Fibroblast of the aortic adventitia (primary cell): Measurements from ENCODE around the gene ARL17B. TPM values are rescaled to one million over a fixed set of nuclear protein-coding genes. Genes with fewer than 3 reads are reported as not detected.
"Not testable (repeated sequence)": the region's sequence is repeated elsewhere in the genome, so short reads cannot be mapped to it uniquely, and the experiment has no call there.

ENCODE experiments used
- DNase-seq: peaks from one replicate; pipeline ENCODE4 v3.0.0-alpha.2; 2010; ENCODE audit warnings: low read depth
- H3K4me3 ChIP-seq: 2 replicates; pipeline ENCODE4 v1.5.1; 2011; ENCODE audit warnings: low read depth, mild to moderate bottlenecking, control low read depth, low read length, moderate library complexity
- total RNA-seq: library from RNA; depleted of rRNA; stranded (reverse); fragments of >200 nt; gene quantifications from 2 replicates; pipeline ENCODE4 v1.2.3, GENCODE V29; 2012; ENCODE audit warnings: low replicate concordance
- TF ChIP-seq, protein P1 (sequence below): IDR thresholded peaks from 2 replicates; pipeline ENCODE4 v1.5.1; 2011; ENCODE audit warnings: mild to moderate bottlenecking, low read length, control low read depth, inconsistent platforms; ENCODE audit not compliant: insufficient read depth

ARL17B gene
- total RNA-seq, 1 donor, result 11.6 TPM

DNA sequence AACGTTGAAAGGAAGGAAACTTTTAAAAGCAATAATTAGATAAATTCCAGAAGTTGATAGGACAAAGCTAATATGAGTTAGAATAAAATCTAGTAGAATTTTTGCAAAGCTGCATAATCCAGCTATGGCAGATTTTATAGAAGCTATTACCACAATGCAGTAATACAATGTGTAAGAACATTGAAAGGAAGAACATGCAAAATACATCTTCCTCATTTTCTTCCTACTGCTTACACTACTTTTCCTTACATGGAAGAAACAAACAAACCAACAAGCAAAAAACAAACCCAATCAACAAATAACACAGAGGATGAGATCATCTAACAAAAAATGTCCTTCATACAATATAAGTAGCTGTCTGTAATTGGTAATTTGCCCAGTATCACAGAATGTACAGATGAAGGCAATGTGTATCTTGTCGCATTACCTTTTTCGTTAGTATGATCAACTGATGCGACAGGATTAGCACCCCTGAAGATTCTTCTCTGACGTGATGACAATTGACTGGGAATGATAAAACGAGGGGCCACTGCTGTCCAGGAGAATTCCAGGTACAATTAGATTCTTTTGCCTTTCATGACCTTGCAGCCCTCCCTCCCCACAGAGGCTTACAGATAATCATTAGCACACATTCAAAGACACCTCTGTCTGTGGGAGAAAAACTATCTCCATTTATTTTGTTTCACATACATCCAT lies 87.9 kb downstream of the ARL17B start:
- TF ChIP-seq, protein P1, sequence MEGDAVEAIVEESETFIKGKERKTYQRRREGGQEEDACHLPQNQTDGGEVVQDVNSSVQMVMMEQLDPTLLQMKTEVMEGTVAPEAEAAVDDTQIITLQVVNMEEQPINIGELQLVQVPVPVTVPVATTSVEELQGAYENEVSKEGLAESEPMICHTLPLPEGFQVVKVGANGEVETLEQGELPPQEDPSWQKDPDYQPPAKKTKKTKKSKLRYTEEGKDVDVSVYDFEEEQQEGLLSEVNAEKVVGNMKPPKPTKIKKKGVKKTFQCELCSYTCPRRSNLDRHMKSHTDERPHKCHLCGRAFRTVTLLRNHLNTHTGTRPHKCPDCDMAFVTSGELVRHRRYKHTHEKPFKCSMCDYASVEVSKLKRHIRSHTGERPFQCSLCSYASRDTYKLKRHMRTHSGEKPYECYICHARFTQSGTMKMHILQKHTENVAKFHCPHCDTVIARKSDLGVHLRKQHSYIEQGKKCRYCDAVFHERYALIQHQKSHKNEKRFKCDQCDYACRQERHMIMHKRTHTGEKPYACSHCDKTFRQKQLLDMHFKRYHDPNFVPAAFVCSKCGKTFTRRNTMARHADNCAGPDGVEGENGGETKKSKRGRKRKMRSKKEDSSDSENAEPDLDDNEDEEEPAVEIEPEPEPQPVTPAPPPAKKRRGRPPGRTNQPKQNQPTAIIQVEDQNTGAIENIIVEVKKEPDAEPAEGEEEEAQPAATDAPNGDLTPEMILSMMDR, result no peak
- DNase-seq, result no peak
- H3K4me3 ChIP-seq, result no peak overlapping the region

DNA sequence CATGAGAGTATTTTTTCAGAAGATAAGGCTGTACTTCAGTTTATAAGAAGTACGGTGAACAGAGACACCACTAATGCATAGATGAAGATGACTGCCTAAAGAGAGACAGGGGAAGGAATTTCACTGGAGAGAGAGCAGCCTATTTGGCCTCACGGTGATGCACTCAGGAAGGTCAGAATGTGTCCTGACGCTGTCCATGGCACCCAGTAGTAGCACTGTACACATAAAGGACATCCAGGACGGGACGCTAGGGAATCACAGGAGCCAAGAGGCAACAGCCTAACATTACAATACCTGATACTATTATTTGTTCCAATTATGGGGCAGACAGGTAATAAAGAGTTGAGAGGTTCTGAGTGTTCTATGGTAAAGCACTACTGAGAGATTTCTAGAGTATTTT lies 91.5 kb downstream of the ARL17B start:
- no peak for DNase-seq
- no peak overlapping the region for H3K4me3 ChIP-seq
- TF ChIP-seq, protein P1, result no peak

DNA sequence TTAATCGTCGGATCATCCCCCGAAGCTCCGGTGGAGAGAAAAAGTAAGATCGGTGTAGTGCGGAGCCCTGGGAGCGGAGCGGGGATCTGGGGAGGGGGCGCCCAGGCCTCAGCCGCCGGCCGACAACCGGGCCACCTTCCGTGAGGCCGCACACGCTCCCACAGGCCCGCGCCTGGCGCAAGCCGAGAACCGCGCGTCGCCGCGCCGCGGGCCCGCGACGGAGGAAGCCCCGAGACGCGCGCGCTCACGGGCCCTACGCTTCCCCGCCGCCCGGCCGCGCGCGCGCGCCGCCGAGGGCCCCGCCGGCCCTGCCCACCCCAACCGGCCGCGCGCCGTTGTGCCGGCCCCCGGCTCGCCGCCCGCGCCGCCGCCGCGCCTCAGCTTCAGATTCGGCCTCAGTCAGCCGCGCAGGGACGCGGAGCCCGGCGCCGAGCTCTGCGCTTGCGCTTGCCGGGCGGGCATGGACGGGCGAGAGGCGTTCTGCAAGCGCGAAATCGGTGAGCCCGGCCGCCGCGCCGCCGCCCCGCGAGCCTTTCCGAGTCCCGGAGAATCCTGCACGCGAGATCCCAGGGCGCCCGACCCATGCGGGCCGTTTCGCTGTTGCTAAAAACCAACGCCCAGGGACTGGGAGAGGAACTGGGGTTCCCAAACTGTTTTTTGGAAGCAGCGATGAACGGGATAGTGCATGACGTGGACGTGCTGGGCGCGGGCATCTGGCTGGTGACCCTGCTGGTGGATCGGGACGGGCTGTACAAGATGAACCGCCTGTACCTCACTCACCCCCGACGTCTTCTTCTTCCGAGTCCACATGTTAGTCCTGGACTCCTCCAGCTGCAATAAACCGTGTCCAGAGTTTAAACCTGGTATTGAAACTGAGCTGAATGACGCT lies 94.7 kb downstream of the ARL17B start:
- TF ChIP-seq, protein P1, result no peak
- peak; percentile 78 for DNase-seq
- H3K4me3 ChIP-seq, result peak overlapping the region; percentile 79

DNA sequence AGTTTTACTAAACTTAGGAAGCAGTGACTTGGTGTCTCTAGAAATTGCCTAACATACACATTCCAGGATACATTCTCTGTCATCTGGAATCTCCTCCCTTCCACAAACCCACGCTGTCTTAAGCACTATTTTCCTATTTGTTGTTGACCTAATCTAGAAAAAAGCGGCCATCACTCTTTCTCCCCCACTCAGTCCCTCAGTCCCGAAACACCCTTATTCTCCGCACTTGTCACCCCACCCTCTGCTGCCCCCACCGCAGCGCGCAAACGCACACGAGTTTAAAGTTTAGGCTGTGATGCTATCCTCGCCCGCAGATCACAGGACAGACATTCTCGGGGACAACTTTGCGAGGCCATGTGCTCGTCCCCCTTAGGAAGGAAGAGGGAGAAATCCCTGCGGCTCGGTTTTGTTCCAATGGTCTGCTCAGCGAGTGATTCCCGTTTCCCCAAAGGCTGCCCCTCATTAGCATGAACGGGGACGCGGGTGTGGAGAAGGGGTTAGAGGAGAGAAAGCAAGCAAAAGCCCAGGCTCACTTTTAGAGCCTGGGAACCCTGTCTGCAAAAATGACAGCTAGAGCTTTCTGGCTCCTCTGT lies 95.4 kb downstream of the ARL17B start:
- DNase-seq, result peak; percentile 32
- peak overlapping the region; percentile 46 for H3K4me3 ChIP-seq

DNA sequence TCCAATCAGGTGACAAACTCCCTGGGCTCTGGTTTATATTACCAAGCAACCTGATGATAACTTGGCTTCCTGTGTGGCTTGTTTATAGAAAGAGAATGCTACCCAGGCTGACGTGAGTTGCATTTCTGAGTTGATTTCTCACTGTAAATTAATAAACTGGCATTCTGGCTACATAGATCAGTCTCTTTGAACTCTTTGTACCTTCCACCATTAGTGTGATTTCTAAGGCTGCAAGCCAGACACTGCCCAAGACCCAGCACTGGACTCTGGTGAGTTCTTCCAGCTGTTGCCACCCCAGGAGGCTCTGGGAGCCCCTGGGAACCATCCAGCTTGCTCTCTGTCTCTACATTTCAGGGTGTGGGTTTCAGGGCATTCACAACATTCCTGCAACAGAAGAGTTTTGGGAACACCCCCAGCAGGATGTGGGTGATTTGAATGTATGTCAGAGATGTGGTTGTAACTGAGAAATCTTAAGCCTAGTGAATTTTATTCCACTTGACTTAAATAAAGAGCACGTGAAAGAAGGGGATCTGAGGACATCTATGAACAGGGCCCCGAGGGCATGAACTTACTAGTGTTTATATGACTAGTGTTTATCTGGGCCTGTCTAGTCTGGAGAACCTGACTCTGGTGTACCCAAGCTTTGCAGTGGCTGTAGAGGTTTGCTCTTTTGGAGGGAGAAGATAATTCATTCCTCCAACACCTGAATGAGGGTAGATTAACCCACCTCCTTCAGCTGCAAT lies 96.9 kb downstream of the ARL17B start:
- no peak overlapping the region for H3K4me3 ChIP-seq
- DNase-seq, result peak; percentile 71
- TF ChIP-seq, protein P1, result no peak

DNA sequence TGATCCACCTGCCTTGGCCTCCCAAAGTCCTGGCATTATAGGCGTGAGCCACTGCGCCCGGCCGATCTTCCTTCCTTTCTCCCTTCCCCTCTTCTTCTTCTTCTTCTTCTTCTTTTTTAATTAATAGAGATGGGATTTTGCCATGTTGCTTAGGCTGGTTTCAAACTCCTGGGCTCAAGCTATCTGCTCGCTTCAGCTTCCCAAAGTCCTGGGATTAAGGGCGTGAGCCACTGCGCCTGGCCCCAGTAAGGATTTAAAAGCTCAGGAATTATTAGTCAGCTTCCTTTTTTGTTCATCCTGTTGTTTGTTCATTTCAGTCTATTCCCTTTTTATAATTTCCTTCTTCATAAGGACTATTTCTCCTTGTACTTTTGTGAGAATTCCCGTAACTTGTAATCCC lies 99.3 kb downstream of the ARL17B start:
- no peak for DNase-seq
- H3K4me3 ChIP-seq, result no peak overlapping the region
- TF ChIP-seq, protein P1, result no peak

DNA sequence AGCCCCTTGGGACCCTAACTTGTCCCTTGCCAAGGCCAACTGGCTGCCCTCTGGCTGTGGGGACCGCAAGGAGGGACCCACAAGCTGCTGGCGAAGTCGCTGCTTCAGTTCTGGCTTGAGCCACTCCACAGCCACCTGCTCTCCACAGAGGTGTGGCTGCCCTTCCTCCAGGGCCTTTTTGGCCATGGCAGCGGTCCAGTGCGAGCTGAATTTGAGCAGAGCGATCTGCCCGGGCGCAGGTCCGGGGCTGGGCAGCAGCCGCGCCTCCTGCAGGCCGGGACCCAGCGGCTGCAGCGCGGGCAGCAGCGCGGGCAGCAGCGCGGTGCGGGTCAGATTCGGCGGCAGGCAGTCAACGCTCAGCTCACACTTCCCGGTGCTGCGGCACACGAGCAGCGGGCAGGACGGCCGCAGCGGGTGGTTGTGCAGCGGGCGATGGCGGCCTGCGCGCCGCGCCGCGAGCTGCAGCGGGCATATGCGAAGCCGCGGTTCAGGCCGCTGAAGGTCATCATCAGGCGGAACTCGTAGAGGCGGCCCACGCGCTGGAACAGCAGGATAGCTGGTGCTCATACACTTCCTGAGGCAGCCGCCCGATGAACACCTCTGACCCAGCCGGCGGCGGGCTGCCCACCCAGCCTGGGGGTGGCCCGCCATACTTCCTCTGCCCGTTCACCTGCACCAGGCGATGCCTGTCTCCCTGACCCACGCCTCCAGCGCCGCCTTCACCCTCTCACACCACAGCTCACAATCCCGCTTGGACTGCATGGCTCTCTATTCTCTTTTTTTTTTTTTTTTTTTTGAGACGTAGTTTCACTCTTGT lies 101.5 kb downstream of the ARL17B start:
- peak overlapping the region; percentile 33 for H3K4me3 ChIP-seq
- not testable (repeated sequence) for DNase-seq

DNA sequence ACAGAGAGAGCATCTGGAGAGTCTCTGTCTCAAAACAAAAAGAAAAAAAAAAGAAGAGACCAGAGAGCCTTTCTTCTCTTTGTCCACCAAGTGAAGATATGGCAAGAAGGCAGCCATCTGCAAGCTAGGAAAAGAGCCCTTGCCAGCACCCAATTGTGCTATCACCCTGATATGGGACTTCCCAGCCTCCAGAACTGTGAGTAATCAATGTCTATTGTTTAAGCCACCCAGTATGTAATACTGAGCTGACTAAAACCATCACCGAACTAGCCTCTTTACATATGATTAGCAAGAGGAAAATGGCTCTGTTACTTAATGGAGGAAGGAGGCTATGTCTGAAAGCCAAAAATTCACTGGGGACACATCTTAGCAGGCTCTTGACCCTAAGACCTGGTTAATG lies 105.2 kb downstream of the ARL17B start:
- not testable (repeated sequence) for H3K4me3 ChIP-seq, DNase-seq

DNA sequence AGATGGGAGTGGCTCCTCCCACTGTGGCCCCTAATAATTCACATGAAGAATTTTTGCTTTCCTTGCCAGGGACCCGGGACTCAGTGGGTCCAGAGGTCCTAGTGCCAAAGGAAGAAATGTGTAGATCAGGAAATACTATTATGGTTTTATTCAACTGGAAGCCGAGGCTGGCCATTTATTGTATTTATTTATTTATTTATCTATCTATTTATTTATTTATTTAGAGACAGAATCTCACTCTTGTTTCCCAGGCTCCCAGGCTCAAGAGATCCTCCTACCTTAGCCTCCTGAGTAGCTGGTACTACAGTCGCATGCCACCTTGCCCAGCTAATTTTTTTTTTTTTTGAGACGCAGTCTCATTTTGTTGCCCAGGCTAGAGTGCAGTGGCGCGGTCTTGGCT lies 107.4 kb downstream of the ARL17B start:
- H3K4me3 ChIP-seq, DNase-seq: not testable (repeated sequence)
